Ishikawa (cell line): ENCODE results near the gene SH3PXD2A.

Experiments used
- CEBPB ChIP-seq: IDR thresholded peaks from 2 replicates; pipeline ENCODE4 v1.6.1; 2012
- CREB1 ChIP-seq: IDR thresholded peaks from 2 replicates; pipeline ENCODE4 v1.6.1; 2012; ENCODE audit warnings: low read depth
- EGR1 ChIP-seq: IDR thresholded peaks from 2 replicates; pipeline ENCODE4 v1.6.1; 2012
- EP300 ChIP-seq: IDR thresholded peaks from 2 replicates; pipeline ENCODE4 v1.6.1; 2012; ENCODE audit warnings: borderline replicate concordance
- FOXM1 ChIP-seq: IDR thresholded peaks from 2 replicates; pipeline ENCODE4 v1.6.1; 2012; ENCODE audit warnings: low read depth, borderline replicate concordance
- MAX ChIP-seq: IDR thresholded peaks from 2 replicates; pipeline ENCODE4 v1.6.1; 2012
- NFIC ChIP-seq: IDR thresholded peaks from 2 replicates; pipeline ENCODE4 v1.6.1; 2012
- RAD21 ChIP-seq: IDR thresholded peaks from 2 replicates; pipeline ENCODE4 v1.6.1; 2012; ENCODE audit warnings: low read depth
- REST ChIP-seq: IDR thresholded peaks from 2 replicates; pipeline ENCODE4 v1.6.1; 2012; ENCODE audit warnings: low read depth, mild to moderate bottlenecking
- TAF1 ChIP-seq: IDR thresholded peaks from 2 replicates; pipeline ENCODE4 v1.6.1; 2012; ENCODE audit warnings: low read depth, mild to moderate bottlenecking
- TEAD4 ChIP-seq: IDR thresholded peaks from 2 replicates; pipeline ENCODE4 v1.6.1; 2012
- YY1 ChIP-seq: IDR thresholded peaks from 2 replicates; pipeline ENCODE4 v1.6.1; 2012; ENCODE audit warnings: low read depth
- ZBTB7A ChIP-seq: IDR thresholded peaks from 2 replicates; pipeline ENCODE4 v1.6.1; 2012; ENCODE audit warnings: low read depth

GRCh38 chr10:103816431-103816830 is 38.9 kb downstream of the SH3PXD2A start:
- TF ChIP-seq CEBPB (no peak), YY1 (no peak), TEAD4 (no peak), EP300 (no peak), RAD21 (no peak), TAF1 (no peak), REST (no peak), CREB1 (no peak), NFIC (no peak), ZBTB7A (no peak), FOXM1 (no peak), MAX (no peak), EGR1 (no peak)
